HT1080 (cell line): ENCODE results near the gene ZNF280B. TPM values are rescaled to one million over a fixed set of nuclear protein-coding genes. Genes with fewer than 3 reads are reported as not detected.

Experiments used
- total RNA-seq: library from RNA; depleted of rRNA; stranded (reverse); fragments of >200 nt; shearing (Covaris generic); gene quantifications from 2 replicates; pipeline ENCODE4 v1.2.3, GENCODE V29; 2014; rRNA removed

The ZNF280B gene
- total RNA-seq, 1 experiment from 2014 or later, result 2.1 TPM

Other genes with a start within 250 kb of the ZNF280B start
- gene ZNF280A, start 11.5 kb upstream of the ZNF280B start, total RNA-seq, result 2.5 and 2.6 TPM in 2 replicates
- gene PRAME, start 50.5 kb upstream of the ZNF280B start, total RNA-seq, result 87.9 and 93.2 TPM in 2 replicates
- gene GGTLC2, start 135.9 kb upstream of the ZNF280B start, total RNA-seq, result not detected in 2 replicates